ENCODE data around the gene CYP11A1. TPM values are rescaled to one million over a fixed set of nuclear protein-coding genes. Genes with fewer than 3 reads are reported as not detected.

CYP11A1 gene
- total RNA-seq, 1 donor from 2014 or later: 0.27 TPM

DNA sequence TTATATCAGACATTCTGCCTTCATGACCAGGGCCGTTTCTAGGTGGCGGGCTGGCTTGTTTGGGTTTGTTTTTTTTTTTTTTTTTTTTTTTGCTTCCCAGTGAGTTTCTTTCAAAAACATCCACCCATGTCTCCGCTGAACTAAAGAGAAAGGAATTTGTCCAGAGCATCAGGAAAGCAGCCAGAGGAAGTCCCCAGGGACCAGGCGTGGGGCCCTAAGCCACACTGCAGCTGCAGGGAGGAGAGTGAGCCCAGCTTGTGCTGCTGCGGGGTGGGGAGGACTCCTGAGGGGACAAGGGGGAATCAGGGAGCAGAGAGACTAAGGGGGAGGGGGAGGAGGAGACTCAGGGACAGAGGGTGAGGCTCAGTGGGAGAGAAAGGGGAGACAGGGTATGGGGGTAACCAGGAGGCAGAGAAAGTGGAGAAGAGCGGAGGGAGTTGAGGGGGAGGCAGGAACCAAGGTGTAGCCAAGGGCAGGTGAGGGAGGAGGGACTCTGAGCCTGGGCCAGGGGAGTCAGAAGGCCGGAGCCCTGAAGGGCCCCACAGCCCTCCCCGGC, 49.5 kb downstream of the CYP11A1 start:
- Histone ChIP-seq H3K27ac (replicated peaks) (peak overlapping the region; percentile 86), H3K36me3 (no peaks in the 10 kb centered on the region), H3K27me3 (ENCODE audit: low read depth) (peaks cover 4% of the 10 kb centered on the region), H3K4me3 (peak overlapping the region; percentile 27), H3K9me3 (replicated peaks) (no peaks in the 10 kb centered on the region), H3K4me1 (peaks cover 61% of the 10 kb centered on the region)
- peak; percentile 92 for DNase-seq
- intact Hi-C loops (cut with micrococcal nuclease): no loop called here
- TF ChIP-seq, protein P1, sequence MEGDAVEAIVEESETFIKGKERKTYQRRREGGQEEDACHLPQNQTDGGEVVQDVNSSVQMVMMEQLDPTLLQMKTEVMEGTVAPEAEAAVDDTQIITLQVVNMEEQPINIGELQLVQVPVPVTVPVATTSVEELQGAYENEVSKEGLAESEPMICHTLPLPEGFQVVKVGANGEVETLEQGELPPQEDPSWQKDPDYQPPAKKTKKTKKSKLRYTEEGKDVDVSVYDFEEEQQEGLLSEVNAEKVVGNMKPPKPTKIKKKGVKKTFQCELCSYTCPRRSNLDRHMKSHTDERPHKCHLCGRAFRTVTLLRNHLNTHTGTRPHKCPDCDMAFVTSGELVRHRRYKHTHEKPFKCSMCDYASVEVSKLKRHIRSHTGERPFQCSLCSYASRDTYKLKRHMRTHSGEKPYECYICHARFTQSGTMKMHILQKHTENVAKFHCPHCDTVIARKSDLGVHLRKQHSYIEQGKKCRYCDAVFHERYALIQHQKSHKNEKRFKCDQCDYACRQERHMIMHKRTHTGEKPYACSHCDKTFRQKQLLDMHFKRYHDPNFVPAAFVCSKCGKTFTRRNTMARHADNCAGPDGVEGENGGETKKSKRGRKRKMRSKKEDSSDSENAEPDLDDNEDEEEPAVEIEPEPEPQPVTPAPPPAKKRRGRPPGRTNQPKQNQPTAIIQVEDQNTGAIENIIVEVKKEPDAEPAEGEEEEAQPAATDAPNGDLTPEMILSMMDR (IDR thresholded peaks at IDR 0.05; ENCODE audit: borderline replicate concordance): no peak

DNA sequence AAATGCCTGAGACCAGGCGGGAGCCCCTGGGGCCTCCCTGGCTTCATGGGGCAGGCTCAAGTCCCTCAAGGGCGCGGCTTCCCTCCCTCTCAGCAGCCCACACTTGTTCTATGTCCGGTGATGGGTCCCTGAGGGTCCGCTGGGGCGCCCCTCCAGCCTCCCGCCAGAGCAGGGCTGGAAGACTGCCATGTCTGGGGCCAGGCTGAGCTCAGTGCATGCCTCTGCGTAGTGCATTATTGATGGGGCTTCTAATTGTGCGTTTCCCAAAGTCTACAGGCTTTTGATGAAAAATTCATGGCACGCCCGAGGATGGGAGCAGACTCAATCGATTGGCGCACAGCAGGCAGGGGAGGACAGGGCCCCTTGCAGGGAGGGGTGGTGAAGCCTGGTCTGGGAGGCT, 51.3 kb downstream of the CYP11A1 start:
- Histone ChIP-seq H3K27ac (replicated peaks) (peak overlapping the region; percentile 86), H3K9me3 (replicated peaks) (no peaks in the 10 kb centered on the region), H3K36me3 (no peaks in the 10 kb centered on the region), H3K27me3 (ENCODE audit: low read depth) (peaks cover 8% of the 10 kb centered on the region), H3K4me3 (no peak overlapping the region), H3K4me1 (peaks cover 61% of the 10 kb centered on the region)
- peak; percentile 36 for DNase-seq
- TF ChIP-seq, protein P1 (IDR thresholded peaks at IDR 0.05; ENCODE audit: borderline replicate concordance): no peak
- intact Hi-C loops (cut with micrococcal nuclease): no loop called here

DNA sequence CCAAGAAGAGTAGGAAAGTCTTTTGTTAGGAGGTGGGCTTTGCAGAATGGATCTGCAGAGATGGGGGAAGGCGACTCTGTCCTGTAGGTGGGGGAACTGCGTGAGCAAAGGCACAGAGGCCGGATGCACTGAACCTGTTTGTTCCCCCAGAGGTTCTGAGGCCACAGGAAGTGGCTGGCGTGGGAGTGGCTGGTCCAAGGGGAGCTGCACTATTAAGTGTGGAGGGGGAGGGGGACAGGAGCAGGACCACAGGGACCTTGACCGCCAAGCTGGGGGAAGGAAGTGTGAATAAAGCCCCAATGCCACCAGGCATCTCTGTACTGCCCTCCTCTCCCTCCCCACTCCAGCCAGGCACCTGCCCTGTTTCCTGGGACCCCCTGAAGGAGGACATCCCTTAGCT, 51.8 kb downstream of the CYP11A1 start:
- intact Hi-C loops (cut with micrococcal nuclease): no loop called here
- H3K9me3 ChIP-seq (replicated peaks): no peaks in the 10 kb centered on the region
- H3K4me1 ChIP-seq: peaks cover 61% of the 10 kb centered on the region
- TF ChIP-seq, protein P1 (IDR thresholded peaks at IDR 0.05; ENCODE audit: borderline replicate concordance): no peak
- peaks cover 8% of the 10 kb centered on the region for H3K27me3 ChIP-seq (ENCODE audit: low read depth)
- DNase-seq: peak; percentile 30
- no peaks in the 10 kb centered on the region for H3K36me3 ChIP-seq
- peak overlapping the region; percentile 86 for H3K27ac ChIP-seq (replicated peaks)
- H3K4me3 ChIP-seq: no peak overlapping the region

DNA sequence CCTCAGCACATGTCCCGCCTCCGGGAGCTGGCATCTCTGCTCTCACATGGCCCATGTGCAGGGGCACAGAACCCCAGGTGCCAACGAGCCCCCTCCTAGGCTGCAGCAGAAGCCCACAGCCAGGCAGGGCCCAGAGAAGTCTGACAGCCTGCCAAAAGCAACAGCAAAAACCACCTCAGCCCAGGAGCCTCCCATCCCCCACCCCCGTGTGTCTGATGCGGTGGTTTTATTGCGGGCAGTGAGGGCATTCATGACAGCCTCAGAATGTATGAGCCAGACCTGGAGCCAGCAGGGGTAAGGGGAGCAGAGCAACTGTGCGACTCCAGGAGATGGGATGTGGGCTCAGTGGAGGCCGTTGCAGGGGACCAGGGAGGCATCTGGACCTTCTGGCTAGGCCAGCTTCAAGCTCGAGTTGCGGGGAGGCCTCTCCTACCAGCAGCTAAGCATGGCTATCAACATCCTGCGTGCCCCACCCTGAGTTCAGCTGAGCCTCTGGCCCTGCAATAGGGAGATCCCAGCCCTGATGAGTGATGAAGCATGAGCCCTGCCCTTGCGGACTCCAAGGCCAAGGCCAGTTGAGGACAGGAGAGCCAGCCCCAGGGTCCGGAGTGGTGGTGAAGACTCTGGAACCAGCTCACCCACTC, 52.5 kb downstream of the CYP11A1 start:
- peaks cover 53% of the 10 kb centered on the region for H3K4me1 ChIP-seq
- no peaks in the 10 kb centered on the region for H3K36me3 ChIP-seq
- H3K27me3 ChIP-seq (ENCODE audit: low read depth): peaks cover 14% of the 10 kb centered on the region
- H3K4me3 ChIP-seq: no peak overlapping the region
- peak; percentile 29 for DNase-seq
- intact Hi-C loops (cut with micrococcal nuclease): no loop called here
- TF ChIP-seq, protein P1 (IDR thresholded peaks at IDR 0.05; ENCODE audit: borderline replicate concordance): no peak
- peak overlapping the region; percentile 86 for H3K27ac ChIP-seq (replicated peaks)
- no peaks in the 10 kb centered on the region for H3K9me3 ChIP-seq (replicated peaks)

DNA sequence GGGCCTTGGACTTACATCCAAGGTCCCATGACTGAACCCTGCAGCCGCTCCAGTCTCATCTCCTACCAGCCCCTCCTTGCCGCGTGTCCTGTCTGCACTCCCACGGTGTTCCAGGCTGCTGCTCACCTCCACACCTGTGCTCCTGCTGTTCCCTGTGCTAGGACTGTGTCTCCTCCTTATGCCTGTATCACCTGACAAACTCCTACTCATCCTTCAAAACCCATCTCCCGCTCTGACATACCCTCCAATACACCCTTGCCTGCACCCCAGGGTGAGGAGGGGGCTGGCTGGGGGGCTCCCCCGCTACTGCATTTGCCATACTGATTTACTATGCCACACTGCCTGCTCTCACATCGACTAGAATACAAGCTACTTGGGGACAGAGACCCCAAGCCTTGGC, 53.6 kb downstream of the CYP11A1 start:
- TF ChIP-seq, protein P1 (IDR thresholded peaks at IDR 0.05; ENCODE audit: borderline replicate concordance): no peak
- Histone ChIP-seq H3K27ac (replicated peaks) (no peak overlapping the region), H3K4me1 (peaks cover 43% of the 10 kb centered on the region), H3K36me3 (no peaks in the 10 kb centered on the region), H3K4me3 (no peak overlapping the region), H3K9me3 (replicated peaks) (no peaks in the 10 kb centered on the region), H3K27me3 (ENCODE audit: low read depth) (peaks cover 22% of the 10 kb centered on the region)
- DNase-seq: no peak
- intact Hi-C loops (cut with micrococcal nuclease): no loop called here
